GM12891 (cell line): ENCODE data around the gene FALEC.

Experiments used
- PAX5 ChIP-seq: IDR thresholded peaks from 2 replicates; pipeline ENCODE4 v1.6.1; 2011; ENCODE audit warnings: low read length, moderate library complexity, mild to moderate bottlenecking; ENCODE audit not compliant: insufficient read depth, severe bottlenecking
- POLR2A ChIP-seq: IDR thresholded peaks from 2 replicates; pipeline ENCODE4 v1.6.1; 2011; ENCODE audit warnings: low read depth, low read length, control low read depth
- POLR2AphosphoS5 ChIP-seq: IDR thresholded peaks from 2 replicates; pipeline ENCODE4 v1.6.1; 2011; ENCODE audit warnings: low read depth, low read length, control low read depth
- POU2F2 ChIP-seq: IDR thresholded peaks from 2 replicates; pipeline ENCODE4 v1.6.1; 2011; ENCODE audit warnings: low read depth, mild to moderate bottlenecking, control low read depth, low read length, moderate library complexity
- SPI1 ChIP-seq: IDR thresholded peaks from 2 replicates; pipeline ENCODE4 v1.6.1; 2011; ENCODE audit warnings: low read depth, low read length, control low read depth
- TAF1 ChIP-seq: IDR thresholded peaks from 2 replicates; pipeline ENCODE4 v1.6.1; 2011; ENCODE audit warnings: low read depth, low read length, control low read depth

GRCh38 chr1:150553392-150554085 lies 38.0 kb downstream of the FALEC start:
- TF ChIP-seq POLR2A: no peak
- TF ChIP-seq POLR2AphosphoS5: no peak
- no peak for TF ChIP-seq POU2F2
- no peak for TF ChIP-seq TAF1
- no peak for TF ChIP-seq PAX5
- no peak for TF ChIP-seq SPI1
